GM19043 (cell line): ENCODE data around the gene TOMM6.
A peak's percentile ranks its signal among the peaks of the same experiment; 100 is the strongest.
"Not testable (repeated sequence)": the region's sequence is repeated elsewhere in the genome, so short reads cannot be mapped to it uniquely, and the experiment has no call there.

Source experiments
- ATAC-seq: cut with Tn5 transposase; IDR thresholded peaks from one replicate; pipeline ENCODE4 v1.9.1; 2021; ENCODE audit warnings: low read depth; ENCODE audit not compliant: unreplicated experiment

TOMM6 gene

GRCh38 chr6:41783106-41783780 lies 4.3 kb upstream of the TOMM6 start:
- no peak for ATAC-seq

GRCh38 chr6:41784581-41785171 lies 2.8 kb upstream of the TOMM6 start:
- no peak for ATAC-seq

GRCh38 chr6:41785254-41785653 lies 2.2 kb upstream of the TOMM6 start:
- ATAC-seq, result no peak

- peak; percentile 1 for ATAC-seq
Observed at GRCh38 chr6:41785689-41786450, 1.6 kb upstream of the TOMM6 start.

- ATAC-seq, result peak; percentile 49
Observed at GRCh38 chr6:41786451-41787218, 859 bp upstream of the TOMM6 start.

- ATAC-seq, result no peak
Observed at GRCh38 chr6:41789390-41789724, 1.9 kb downstream of the TOMM6 start.

- no peak for ATAC-seq
Observed at GRCh38 chr6:41790045-41790444, 2.6 kb downstream of the TOMM6 start.

GRCh38 chr6:41791305-41791704 lies 3.8 kb downstream of the TOMM6 start:
- ATAC-seq, result no peak

- no peak for ATAC-seq
Observed at GRCh38 chr6:41791984-41792383, 4.5 kb downstream of the TOMM6 start.

- ATAC-seq, result no peak
Observed at GRCh38 chr6:41796474-41796873, 9.0 kb downstream of the TOMM6 start.

- no peak for ATAC-seq
Observed at GRCh38 chr6:41798901-41799558, 11.5 kb downstream of the TOMM6 start.

GRCh38 chr6:41799559-41799911 lies 12.0 kb downstream of the TOMM6 start:
- ATAC-seq, result no peak

GRCh38 chr6:41801380-41801779 lies 13.9 kb downstream of the TOMM6 start:
- no peak for ATAC-seq

GRCh38 chr6:41805830-41806774 lies 18.6 kb downstream of the TOMM6 start:
- ATAC-seq, result no peak

GRCh38 chr6:41811095-41811494 lies 23.6 kb downstream of the TOMM6 start:
- ATAC-seq, result no peak

- not testable (repeated sequence) for ATAC-seq
Observed at GRCh38 chr6:41811946-41812345, 24.5 kb downstream of the TOMM6 start.

GRCh38 chr6:41813469-41813868 lies 26.0 kb downstream of the TOMM6 start:
- ATAC-seq, result no peak

- ATAC-seq, result no peak
Observed at GRCh38 chr6:41813956-41814355, 26.5 kb downstream of the TOMM6 start.

GRCh38 chr6:41814629-41815028 lies 27.1 kb downstream of the TOMM6 start:
- ATAC-seq, result no peak

GRCh38 chr6:41815587-41815986 lies 28.1 kb downstream of the TOMM6 start:
- ATAC-seq, result no peak
